ENCODE results near the gene UCMA.

Gene UCMA

DNA sequence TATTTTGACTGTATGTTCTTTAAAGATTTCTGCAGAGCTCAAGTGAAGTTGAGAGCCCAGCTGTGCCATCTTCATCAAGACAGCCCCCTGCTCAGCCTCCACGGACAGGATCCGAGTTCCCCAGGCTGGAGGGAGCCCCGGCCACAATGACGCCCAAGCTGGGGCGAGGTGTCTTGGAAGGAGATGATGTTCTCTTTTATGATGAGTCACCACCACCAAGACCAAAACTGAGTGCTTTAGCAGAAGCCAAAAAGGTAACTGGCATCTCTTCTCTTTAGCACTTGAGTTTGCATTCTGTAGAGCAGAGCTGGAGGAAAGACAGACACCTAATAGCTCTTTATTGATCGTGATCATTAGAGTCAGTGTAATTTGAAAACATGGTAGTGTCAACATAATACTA lies 39.2 kb downstream of the UCMA start:
- H3K4me3 ChIP-seq (ENCODE audit: low read depth in 1 of 2, low read length in 1 of 2), result no peak overlapping the region
- TF ChIP-seq, protein P1, sequence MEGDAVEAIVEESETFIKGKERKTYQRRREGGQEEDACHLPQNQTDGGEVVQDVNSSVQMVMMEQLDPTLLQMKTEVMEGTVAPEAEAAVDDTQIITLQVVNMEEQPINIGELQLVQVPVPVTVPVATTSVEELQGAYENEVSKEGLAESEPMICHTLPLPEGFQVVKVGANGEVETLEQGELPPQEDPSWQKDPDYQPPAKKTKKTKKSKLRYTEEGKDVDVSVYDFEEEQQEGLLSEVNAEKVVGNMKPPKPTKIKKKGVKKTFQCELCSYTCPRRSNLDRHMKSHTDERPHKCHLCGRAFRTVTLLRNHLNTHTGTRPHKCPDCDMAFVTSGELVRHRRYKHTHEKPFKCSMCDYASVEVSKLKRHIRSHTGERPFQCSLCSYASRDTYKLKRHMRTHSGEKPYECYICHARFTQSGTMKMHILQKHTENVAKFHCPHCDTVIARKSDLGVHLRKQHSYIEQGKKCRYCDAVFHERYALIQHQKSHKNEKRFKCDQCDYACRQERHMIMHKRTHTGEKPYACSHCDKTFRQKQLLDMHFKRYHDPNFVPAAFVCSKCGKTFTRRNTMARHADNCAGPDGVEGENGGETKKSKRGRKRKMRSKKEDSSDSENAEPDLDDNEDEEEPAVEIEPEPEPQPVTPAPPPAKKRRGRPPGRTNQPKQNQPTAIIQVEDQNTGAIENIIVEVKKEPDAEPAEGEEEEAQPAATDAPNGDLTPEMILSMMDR (IDR thresholded peaks at IDR 0.05), result no peak
- no peaks in the 10 kb centered on the region for H3K27me3 ChIP-seq
- H3K27ac ChIP-seq, result no peak overlapping the region
- H3K4me1 ChIP-seq (ENCODE audit: control insufficient read depth in 1 of 2, insufficient read depth in 1 of 2, low read depth in 1 of 2, low read length in 1 of 2), result no peaks in the 10 kb centered on the region
- H3K9me3 ChIP-seq, result no peaks in the 10 kb centered on the region
- H3K36me3 ChIP-seq, result peaks cover 55% of the 10 kb centered on the region

DNA sequence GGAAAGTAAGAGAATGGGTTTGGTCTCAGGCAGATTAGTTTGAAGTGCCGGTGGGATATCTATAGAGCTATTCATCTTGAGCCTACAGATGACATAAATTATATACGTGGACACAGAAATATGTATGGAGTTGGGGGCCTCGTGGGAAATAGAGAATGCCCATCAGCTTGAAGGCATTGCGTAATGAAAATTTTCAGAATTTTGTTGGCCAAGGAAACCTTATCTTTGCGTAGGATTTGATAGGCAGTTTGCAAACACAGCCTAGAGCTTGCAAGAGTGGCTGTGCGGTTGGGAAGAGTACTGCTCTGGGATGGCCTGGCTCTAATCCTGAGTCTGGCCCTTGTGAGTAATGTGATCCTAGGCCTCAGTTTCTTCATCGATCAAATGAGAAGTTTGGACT lies 40.5 kb downstream of the UCMA start:
- Histone ChIP-seq H3K9me3 (no peaks in the 10 kb centered on the region), H3K27ac (no peak overlapping the region), H3K36me3 (peaks cover 60% of the 10 kb centered on the region), H3K27me3 (no peaks in the 10 kb centered on the region), H3K4me1 (ENCODE audit: control insufficient read depth in 1 of 2, insufficient read depth in 1 of 2, low read depth in 1 of 2, low read length in 1 of 2) (no peaks in the 10 kb centered on the region), H3K4me3 (ENCODE audit: low read depth in 1 of 2, low read length in 1 of 2) (no peak overlapping the region)
- TF ChIP-seq, protein P1 (IDR thresholded peaks at IDR 0.05), result no peak

DNA sequence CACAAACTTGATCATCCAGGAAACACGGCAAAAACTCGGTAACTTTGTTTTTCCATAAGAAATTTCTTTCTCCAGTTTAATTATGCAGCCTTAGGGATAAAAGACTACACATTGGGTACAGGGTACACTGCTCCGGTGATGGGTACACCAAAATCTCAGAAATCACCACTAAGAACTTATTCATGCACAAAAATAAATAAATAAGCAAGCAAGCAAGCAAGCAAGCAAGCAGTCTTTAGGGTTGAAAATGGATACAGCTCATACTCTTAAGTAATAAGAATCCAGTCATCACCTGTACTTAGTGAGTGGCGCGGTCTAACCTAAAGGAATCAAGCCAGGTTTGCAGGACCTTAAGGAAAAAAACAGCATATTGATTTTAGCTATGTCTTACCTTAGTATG lies 42.8 kb downstream of the UCMA start:
- H3K9me3 ChIP-seq, result no peaks in the 10 kb centered on the region
- H3K4me3 ChIP-seq (ENCODE audit: low read depth in 1 of 2, low read length in 1 of 2), result no peak overlapping the region

DNA sequence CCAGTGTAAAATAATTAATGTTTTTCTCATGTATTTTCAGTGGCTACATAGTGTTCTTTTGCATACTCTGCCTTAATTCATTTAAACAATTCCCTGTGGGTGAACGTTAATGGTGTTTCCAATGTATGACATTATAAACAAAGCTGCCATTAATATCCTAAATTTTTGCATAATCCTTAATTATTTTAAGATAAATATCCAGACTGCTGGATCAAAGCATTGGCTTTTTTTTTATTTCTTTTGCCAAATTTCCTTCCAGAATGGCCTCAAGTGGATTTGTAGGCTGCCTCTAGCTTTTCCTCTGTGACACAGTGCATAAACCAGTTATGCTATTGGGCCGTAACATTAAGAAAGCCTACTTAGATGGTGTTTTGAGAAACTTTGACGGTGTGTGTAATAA lies 43.4 kb downstream of the UCMA start:
- TF ChIP-seq, protein P1 (IDR thresholded peaks at IDR 0.05), result no peak
- no peak overlapping the region for H3K4me3 ChIP-seq (ENCODE audit: low read depth in 1 of 2, low read length in 1 of 2)
- no peaks in the 10 kb centered on the region for H3K9me3 ChIP-seq
- peaks cover 53% of the 10 kb centered on the region for H3K36me3 ChIP-seq
- H3K27ac ChIP-seq, result no peak overlapping the region
- no peaks in the 10 kb centered on the region for H3K27me3 ChIP-seq
- H3K4me1 ChIP-seq (ENCODE audit: control insufficient read depth in 1 of 2, insufficient read depth in 1 of 2, low read depth in 1 of 2, low read length in 1 of 2), result no peaks in the 10 kb centered on the region

More for the DNA sequence above, 42.8 kb downstream of the UCMA start:
- Histone ChIP-seq H3K36me3 (peaks cover 55% of the 10 kb centered on the region), H3K27me3 (no peaks in the 10 kb centered on the region), H3K4me1 (ENCODE audit: control insufficient read depth in 1 of 2, insufficient read depth in 1 of 2, low read depth in 1 of 2, low read length in 1 of 2) (no peaks in the 10 kb centered on the region), H3K27ac (no peak overlapping the region)
- TF ChIP-seq, protein P1 (IDR thresholded peaks at IDR 0.05), result no peak

DNA sequence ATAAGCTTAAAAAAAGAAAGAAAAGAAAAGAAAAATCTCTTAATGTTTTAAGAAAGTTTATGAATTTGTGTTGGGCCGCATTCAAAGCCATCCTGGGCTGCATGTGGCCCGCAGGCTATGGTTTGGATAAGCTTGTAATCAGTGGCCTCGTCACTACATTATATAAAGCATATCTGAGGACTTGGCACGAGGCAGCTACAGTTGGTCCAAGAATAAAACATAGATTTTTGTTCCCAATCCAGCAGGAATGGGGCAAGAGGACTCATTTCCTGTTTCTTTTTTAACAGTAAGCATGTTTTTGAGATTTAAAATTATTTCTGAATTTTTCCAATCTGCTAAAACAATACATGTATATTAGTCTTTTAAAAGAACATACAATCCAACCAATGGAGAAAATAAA lies 44.2 kb downstream of the UCMA start:
- H3K36me3 ChIP-seq, result peaks cover 54% of the 10 kb centered on the region

More for the DNA sequence above, 44.2 kb downstream of the UCMA start:
- TF ChIP-seq, protein P1 (IDR thresholded peaks at IDR 0.05), result no peak
- Histone ChIP-seq H3K9me3 (no peaks in the 10 kb centered on the region), H3K27me3 (no peaks in the 10 kb centered on the region), H3K4me3 (ENCODE audit: low read depth in 1 of 2, low read length in 1 of 2) (no peak overlapping the region), H3K27ac (no peak overlapping the region), H3K4me1 (ENCODE audit: control insufficient read depth in 1 of 2, insufficient read depth in 1 of 2, low read depth in 1 of 2, low read length in 1 of 2) (no peaks in the 10 kb centered on the region)

Data from neutrophil (primary cell).